Sigmoid colon (tissue), 4 donors: Measurements from ENCODE around the gene CYP4V2.

Source experiments
- EP300 ChIP-seq, 4 donors: sonication (generic); formaldehyde crosslinking; IDR thresholded peaks; one replicate each; pipeline ENCODE4 v1.6.1; 2017; ENCODE audit warnings: antibody characterized with exemption in 4 of 4
- POLR2A ChIP-seq, 2 donors: fragments of 450-650 bp; IDR thresholded peaks; one replicate each; pipeline ENCODE4 v1.6.1; 2016; ENCODE audit warnings: antibody characterized with exemption in 2 of 2, mild to moderate bottlenecking in 2 of 2, moderate library complexity in 2 of 2
- POLR2AphosphoS5 ChIP-seq, 4 donors: sonication (generic); formaldehyde crosslinking; IDR thresholded peaks; one replicate each; pipeline ENCODE4 v1.6.1; 2017; ENCODE audit warnings: antibody characterized with exemption in 4 of 4
- TF ChIP-seq, protein P1 (sequence below), 4 experiments: fragments of 450-650 bp in 3 of 4; fragments of 200-600 bp in 1 of 4; IDR thresholded peaks; one replicate each; pipeline ENCODE4 v1.5.1; 2016 to 2019; ENCODE audit warnings: antibody characterized with exemption in 4 of 4, mild to moderate bottlenecking in 3 of 4, moderate library complexity in 2 of 4

DNA sequence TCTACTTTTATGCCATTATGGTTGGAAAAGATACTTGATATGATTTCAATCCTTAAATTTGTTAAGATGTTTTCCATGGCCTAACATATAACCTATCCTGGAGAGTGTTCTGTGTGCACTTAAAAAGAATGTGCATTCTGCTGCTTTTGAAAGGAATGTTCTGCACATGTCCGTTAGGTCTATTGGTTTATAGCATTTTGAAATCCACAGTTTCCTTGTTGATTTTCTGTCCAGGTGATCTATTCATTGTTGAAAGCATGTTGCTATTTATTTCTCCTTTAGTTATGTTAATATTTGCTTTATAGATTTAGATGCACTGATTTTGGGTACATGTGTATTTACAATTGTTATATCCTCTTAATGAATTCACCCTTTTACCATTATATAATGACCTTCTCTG lies 30.3 kb downstream of the CYP4V2 start:
- TF ChIP-seq, protein P1, sequence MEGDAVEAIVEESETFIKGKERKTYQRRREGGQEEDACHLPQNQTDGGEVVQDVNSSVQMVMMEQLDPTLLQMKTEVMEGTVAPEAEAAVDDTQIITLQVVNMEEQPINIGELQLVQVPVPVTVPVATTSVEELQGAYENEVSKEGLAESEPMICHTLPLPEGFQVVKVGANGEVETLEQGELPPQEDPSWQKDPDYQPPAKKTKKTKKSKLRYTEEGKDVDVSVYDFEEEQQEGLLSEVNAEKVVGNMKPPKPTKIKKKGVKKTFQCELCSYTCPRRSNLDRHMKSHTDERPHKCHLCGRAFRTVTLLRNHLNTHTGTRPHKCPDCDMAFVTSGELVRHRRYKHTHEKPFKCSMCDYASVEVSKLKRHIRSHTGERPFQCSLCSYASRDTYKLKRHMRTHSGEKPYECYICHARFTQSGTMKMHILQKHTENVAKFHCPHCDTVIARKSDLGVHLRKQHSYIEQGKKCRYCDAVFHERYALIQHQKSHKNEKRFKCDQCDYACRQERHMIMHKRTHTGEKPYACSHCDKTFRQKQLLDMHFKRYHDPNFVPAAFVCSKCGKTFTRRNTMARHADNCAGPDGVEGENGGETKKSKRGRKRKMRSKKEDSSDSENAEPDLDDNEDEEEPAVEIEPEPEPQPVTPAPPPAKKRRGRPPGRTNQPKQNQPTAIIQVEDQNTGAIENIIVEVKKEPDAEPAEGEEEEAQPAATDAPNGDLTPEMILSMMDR (IDR thresholded peaks at IDR 0.05) = no peak
- TF ChIP-seq POLR2A (IDR thresholded peaks at IDR 0.05) (no peak), EP300 (IDR thresholded peaks at IDR 0.05) (no peak), POLR2AphosphoS5 (IDR thresholded peaks at IDR 0.05) (no peak)
